GM12874 (cell line): Measurements from ENCODE around the gene BEX1.

Experiments used
- CTCF ChIP-seq: IDR thresholded peaks from 2 replicates; pipeline ENCODE4 v1.5.1; 2011; ENCODE audit warnings: low read depth, mild to moderate bottlenecking, control low read depth, low read length, moderate library complexity; ENCODE audit not compliant: insufficient read depth

The BEX1 gene

GRCh38 chrX:103051260-103051789, 12.6 kb downstream of the BEX1 start:
- no peak for TF ChIP-seq CTCF

- no peak for TF ChIP-seq CTCF
Observed at GRCh38 chrX:103017542-103017941, 46.4 kb downstream of the BEX1 start.

DNA sequence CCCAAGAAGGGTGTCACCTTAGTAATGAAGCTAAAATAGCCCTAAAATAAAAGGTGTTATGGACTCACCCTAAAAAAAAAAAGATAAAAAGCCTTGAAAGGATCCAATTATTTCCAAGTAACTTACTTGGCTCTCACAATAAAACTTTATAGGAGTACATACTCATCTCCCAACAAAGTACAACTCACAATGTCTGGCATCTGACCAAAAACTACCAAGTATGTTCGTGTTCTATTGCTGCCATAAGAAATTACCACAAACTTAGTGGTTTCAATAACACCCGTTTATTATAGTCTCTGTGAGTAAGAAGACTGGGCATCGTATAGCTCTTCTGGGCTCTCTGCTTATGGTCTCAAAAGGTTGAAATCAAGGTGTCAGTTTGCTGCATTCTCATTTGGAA, 51.0 kb downstream of the BEX1 start:
- no peak for TF ChIP-seq CTCF
